ENCODE measurements around the gene CST1.
"Not testable (repeated sequence)": the region's sequence is repeated elsewhere in the genome, so short reads cannot be mapped to it uniquely, and the experiment has no call there.

CST1 gene, protein sequence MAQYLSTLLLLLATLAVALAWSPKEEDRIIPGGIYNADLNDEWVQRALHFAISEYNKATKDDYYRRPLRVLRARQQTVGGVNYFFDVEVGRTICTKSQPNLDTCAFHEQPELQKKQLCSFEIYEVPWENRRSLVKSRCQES

DNA sequence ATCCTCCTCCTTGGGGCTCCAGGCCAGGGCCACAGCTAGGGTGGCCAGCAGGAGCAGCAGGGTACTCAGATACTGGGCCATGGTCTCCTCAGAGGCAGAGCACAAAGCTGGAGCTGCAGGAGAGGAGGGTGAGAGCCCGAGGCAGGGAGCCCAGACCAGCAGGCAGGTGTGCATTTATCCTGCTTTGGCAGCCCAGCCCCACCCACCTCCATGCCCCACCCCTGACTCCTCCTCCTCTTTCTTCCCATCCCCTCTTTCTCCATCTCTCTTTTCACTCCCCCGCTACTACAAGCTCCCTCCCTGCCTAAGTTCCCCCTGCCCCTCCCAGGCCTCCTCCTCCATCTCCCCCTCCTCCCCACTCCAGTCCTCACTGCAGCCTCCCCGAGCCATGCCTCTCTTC is at the start of gene CST1:
TSS of gene CST1 (minus strand) at position 150 of the 400 bp plus-strand sequence. CDS start at position 81, 69 bp downstream.
- not testable (repeated sequence) for DNase-seq (ENCODE audit: low read depth)

DNA sequence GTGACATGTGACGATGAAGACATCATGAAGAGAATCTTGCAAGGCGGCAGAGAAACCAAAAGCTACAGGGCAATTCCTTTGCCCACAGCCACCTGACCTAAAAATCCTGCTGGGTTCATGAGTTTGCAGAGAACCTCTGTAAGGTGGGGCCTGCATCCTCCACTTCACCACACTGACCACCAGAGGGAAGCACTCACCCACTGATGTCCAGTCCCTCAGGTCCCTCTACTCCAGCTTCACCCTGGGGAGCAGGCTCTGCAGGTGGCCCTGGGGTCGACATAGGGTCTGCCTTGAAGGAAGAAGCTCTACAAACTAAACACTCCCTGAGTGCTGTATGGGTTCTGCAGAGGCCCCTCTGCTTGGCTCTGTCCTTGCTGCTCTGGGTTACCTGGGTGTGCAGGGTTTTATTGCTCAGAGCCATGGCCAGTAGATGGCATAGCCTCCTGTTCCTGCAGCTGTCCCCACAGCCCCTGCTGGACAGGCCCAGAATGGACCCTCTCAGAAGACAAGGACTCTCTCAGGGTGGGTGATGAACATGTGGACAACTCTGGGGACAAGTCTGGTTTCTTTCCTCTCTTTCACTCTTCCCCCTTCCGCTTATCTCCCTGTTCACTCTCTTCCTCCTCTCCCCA is 48.6 kb upstream of the CST1 start:
- DNase-seq (ENCODE audit: low read depth), result not testable (repeated sequence)

DNA sequence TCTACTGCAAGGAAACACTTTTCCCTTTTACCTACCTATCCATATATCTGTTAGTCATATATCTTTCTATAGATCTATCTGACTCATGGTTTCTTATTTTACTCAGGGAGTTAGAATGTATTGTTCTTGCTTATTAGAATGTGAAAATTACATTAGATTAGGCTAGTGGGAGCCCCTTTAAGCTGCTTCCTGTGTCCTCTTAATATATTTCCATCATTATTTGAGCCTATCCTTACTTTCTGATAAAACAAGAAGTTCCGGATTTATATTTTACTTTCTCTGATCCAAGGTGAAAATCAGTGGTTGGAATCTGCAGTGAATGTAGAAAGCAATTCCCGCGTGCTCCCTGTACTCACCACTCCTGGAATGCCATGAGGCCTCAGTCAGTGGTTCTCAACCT is 44.8 kb upstream of the CST1 start:
- no peak for DNase-seq (ENCODE audit: low read depth)

DNA sequence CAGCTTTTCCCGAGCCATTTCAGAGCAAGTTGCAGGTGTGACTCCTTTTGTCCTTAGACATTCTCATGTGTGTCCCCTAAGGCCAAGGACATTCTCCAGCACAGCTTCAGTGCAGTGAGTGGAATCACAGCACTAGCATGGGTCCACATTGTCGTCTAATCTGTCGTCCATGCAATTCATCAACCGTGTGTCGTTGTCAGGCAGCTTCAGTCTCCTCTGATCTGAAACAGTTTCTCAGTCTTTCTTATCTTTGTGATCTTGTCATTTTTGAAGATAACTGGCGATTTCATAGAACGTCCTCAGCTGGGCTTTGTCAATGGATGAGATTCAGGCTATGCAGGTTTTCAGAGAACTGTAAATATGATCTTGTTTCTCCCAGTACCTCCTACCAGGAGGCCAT is 44.1 kb upstream of the CST1 start:
- no peak for DNase-seq (ENCODE audit: low read depth)

DNA sequence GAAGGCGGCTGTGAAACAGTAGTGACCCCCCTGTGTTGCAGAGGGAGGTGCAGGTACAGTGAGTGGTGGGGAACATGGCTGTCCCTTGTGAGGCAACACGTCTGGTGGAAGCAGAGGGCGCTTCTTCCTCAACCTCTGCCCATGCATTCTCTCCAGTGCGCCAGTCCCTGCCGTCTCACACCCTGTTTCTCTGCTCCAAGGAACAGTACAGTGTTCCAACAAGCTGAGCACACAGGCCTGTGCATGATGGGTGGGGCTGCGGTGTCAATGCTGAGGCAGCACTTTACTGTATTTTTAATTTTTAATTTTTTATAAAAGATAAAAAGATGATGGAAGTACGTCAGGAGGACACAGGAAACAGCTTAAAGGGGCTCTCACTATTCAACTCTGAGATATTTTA is 43.3 kb upstream of the CST1 start:
- no peak for DNase-seq (ENCODE audit: low read depth)

DNA sequence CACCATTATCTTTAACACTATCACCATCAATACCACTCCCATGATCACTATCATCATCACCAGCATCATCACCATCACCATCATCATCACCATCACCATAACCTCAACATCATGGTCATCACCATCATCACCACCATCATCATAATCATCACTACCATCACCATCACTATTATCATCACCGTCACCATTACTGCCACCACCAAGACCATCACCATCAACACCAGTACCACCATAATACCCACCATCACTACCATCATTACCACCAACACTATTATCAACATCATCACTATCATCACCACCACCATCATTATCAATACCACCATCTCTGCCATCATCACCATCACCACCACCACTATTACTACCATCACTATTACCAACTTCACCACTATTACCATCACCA is 32.7 kb upstream of the CST1 start:
- no peak for DNase-seq (ENCODE audit: low read depth)

DNA sequence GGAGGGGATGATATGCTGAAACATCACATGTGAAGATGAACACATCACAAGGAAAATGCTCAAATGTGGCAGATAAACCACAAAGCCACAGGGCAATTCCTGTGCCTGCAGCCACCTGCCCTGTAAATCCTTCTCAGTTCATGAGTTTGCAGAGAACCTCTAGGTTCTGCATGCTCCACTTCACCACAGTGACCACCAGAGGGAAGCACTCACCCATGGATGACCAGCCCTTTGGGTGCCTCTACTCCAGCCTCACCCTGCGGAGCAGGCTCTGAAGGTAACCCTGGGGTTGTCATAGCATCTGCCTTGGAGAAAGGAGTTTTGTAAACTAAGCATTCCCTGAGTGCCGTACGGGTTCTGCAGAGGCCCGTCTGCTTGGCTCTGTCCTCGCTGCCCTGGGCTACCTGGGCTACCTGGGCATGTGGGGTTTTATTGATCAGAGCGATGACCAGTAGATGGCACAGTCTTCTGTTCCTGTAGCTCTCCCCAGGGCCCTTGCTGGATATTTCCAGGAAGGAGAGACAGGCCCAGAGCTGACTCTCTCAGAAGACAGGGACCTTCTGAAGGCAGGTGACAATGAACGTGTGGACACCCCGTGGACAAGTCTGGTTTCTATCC is 31.7 kb upstream of the CST1 start:
- no peak for DNase-seq (ENCODE audit: low read depth)

DNA sequence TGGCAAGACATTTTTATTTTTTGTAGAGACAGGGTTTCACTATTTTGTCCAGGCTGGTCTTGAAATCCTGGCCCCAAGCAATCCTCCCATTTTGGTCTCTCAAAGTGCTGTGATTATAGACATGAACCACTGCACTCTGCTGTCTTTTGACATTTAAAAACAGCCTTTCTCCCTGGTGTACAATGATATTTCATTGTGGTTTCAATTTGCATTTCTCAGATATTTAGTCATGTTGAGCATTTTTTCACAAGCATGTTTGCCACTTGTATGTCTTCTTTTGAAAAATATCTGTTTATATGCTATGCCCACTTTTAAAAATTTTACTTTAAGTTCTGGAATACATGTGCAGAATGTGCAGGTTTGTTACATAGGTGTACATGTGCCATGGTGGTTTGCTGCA is 27.9 kb upstream of the CST1 start:
- not testable (repeated sequence) for DNase-seq (ENCODE audit: low read depth)

DNA sequence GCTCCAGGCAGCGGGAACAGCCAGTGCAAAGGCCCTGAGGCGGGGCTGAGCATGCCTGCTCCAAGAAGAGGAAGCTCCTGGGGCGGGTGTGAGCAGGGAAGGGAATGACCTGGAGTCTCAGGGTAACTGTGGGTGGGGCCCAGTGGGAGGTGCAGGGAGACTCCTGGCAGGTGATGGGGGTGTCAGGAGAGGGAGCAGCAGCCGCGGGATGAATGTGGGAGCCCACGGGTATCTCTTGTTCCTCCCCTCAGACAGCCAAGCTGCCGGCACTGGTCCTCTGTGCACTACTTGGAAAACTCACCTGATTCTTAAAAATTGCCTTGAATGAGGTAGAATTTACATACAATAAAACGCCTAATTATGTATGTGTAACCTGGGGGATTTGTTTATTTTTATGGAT is 26.6 kb upstream of the CST1 start:
- not testable (repeated sequence) for DNase-seq (ENCODE audit: low read depth)

DNA sequence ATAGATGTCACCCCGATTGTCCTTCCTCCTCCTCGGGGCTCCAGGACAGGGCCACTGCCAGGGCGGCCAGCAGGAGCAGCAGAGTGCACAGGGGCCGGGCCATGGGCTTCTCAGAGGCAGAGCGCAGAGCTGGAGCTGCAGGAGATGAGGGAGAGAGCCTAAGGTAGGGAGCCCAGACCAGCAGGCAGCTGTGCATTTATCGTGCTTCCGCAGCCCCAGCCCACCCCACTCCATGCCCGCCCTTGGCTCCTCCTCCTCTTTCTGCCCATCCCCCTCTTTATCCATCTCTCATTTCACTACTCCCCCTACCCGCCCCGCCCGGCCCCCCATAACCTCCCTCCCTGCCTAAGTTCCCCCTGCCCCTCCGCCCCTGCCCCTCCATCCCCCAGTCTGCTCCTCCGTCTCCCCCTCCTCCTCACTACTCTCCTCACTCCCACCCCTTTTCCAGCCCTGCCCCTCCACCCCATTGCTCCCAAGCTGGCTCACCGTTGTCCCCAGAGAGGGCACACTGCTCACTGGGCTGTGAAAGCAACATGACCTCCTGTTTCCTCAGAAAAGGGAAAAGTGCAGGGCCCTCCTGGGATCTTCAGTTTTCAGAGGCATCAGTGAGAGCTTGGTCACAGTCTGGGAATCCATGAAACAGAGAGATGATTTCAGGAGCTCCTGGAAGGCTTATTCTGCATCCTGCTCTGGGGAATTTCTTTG is 25.5 kb upstream of the CST1 start:
- DNase-seq (ENCODE audit: low read depth), result no peak

DNA sequence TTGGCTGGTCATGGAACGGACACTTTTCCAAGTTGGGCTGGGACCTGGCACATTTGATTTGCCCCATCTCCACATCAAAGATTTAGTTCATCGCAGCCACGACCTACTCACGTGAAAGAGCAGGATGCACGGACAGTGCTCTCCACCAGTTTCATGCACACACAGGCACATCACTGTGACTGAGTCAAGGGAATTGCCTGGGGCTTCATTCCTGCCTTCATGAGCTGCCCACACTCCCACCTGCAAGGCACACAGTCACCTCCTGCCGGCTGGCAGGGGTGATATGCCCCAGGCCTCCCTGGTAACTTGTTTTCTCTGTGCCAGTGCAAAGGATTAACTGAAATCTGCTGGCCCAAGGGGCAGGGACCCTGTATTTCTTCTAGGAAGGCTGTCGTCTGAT is 23.3 kb upstream of the CST1 start:
- DNase-seq (ENCODE audit: low read depth), result no peak

DNA sequence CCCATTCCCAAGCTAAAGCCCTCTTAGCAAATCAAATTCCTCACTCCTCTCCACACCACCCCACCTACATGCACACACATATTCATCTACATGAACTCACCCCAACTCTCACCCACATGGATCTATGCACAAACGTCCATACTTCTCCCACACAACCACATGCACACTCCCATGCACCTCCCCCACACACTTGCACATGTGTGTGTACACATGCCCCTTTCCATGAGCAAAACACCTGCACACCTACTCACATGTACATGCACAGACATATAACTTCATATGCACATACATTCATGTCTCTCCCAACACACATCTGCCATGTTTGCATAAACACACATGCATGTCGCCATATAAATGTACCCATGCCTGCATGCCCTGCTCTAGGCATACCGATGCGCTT is 22.8 kb upstream of the CST1 start:
- no peak for DNase-seq (ENCODE audit: low read depth)

DNA sequence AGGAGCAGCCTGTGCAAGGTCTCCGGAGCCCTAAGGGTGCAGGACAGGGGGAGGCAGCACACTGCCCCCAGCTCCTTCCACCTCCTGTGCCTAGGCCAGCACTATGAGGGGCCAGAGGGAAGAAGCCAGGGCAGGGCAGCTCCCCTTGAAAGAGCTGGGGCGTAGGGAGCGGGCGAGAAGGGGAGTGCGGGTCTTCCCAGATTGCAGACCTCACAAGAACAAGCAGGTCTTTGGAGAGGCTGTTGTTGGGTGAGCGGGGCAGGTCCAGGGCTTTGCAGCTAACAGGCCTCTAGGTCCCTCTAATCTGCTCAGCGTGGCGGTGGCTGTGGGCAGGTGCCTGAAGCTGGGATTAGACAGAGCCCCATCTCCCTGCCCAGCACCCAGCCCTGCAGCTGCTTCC is 22.4 kb upstream of the CST1 start:
- DNase-seq (ENCODE audit: low read depth), result no peak

DNA sequence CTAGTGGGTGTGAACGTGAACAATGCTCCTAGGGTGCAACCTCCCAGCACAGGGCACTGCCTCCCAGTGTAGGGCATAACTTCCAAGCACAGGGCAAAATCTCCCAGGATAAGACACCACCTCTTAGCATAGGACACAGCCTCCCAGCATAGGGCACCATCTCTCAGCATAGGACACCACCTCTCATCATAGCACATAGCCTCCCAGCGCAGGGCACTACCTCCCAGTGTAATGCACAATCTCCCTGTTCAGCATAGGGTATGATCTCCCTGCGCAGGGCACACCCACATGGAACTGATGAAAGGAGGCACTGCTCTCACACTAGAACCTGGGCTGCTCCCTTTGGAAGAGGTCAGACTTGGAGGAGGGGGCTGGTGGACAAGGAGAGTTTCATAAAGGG is 21.3 kb upstream of the CST1 start:
- no peak for DNase-seq (ENCODE audit: low read depth)

DNA sequence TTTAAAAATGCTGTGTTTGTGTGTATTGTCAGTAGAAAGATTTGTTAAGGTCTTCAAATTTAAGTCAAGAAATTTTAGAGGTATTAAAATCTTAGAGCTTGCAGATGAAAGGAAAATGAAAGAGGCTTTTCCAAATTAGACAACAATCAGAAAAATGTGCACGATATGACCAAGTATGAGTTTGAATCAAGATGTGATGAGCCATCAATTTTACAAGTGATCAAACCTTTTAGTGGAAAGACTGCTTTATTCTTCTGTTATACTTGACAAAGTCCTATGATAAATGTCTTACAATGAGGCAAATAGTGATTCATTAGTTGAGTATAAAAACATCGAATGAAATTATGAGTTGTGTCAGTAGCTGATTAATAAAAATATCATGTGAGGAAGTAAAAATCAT is 19.6 kb upstream of the CST1 start:
- DNase-seq (ENCODE audit: low read depth), result no peak

DNA sequence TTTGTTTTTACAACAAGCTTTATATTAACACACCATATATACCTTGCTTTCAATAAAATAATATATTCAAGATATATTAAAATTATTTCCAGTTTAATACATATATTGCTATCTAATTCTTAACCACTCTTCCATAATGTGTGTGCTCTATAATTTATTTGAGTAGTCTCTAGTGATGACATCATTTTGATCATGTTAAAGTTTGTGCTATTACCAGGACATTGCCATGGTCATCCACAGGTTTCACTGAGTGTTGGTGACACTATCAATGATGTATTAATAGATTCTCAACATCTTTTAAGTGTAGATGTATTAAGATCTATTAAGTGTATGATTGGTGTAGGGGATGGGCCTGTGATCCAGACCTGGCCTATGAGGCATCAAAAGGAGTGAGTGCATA is 17.8 kb upstream of the CST1 start:
- DNase-seq (ENCODE audit: low read depth), result not testable (repeated sequence)

DNA sequence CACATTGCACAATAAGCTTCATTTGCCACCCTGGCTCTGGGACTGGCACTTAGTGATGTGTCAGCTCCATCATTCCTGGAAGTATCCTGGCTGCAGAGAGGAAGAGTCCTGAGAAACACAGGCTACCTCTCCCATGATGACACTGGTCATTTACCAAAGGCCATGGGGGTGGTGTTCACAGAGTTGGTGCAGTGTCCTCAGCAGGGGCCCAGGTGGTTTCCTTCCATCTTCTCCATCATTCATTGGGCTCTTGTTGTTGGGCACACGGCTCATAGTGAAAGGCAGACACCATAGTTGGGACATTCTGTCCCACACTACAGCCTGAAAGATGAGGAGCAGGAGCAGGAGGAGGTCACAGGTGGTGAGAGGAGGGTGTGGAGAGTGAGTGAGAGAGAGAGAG is 15.8 kb upstream of the CST1 start:
- no peak for DNase-seq (ENCODE audit: low read depth)

DNA sequence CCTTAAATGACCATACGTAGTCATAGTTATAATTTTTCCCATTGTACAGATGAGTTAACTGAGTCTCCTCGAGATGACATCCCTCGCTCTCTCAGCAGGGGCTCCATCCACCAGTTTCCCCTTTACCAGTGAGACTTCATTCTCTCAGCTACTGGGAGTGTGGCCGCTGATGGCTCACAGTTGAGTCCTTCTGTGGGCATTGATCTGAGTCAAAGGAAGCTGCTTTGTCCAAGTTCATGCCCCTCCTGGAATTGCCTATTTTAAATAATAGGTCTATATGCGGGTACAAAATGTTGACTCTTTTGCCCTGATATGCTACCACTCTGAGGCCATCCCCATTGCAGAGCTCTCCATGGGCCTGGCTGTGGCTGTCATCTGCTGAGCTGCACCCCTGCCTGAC is 14.8 kb upstream of the CST1 start:
- no peak for DNase-seq (ENCODE audit: low read depth)

DNA sequence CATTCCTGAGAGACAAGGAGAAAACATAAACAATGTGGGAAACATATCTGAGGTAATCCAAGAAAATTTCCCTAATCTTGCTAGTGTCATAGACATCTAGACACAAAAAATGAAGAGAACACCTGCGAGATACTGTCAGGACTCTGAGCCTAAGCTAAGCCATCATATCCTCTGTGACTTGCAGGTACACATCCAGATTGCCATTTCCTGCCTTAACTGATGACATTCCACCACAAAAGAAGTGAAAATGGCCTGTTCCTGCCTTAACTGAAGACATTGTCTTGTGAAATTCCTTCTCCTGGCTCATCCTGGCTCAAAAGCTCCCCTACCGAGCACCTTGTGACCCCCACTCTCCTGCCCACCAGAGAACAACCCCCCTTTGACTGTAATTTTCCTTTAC is 13.9 kb upstream of the CST1 start:
- not testable (repeated sequence) for DNase-seq (ENCODE audit: low read depth)

DNA sequence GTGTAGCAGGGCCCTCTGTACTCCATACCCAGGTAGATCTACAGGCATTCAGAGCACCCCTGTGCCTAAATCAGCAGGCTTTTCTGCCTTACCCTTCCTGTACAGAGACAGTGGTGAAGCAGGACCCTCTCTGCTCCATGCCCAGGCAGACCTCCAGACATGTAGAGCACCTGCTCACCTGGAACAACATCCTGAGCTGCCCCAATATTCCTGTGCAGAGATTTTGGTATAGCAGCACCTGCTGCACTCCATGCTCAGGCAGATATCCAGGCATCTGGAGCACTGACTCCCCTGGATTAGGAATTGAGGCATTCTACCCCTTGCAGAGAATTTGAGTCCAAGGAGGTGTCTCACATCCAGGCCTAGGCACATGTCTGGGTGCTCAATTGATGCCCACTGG is 12.6 kb upstream of the CST1 start:
- no peak for DNase-seq (ENCODE audit: low read depth)

DNA sequence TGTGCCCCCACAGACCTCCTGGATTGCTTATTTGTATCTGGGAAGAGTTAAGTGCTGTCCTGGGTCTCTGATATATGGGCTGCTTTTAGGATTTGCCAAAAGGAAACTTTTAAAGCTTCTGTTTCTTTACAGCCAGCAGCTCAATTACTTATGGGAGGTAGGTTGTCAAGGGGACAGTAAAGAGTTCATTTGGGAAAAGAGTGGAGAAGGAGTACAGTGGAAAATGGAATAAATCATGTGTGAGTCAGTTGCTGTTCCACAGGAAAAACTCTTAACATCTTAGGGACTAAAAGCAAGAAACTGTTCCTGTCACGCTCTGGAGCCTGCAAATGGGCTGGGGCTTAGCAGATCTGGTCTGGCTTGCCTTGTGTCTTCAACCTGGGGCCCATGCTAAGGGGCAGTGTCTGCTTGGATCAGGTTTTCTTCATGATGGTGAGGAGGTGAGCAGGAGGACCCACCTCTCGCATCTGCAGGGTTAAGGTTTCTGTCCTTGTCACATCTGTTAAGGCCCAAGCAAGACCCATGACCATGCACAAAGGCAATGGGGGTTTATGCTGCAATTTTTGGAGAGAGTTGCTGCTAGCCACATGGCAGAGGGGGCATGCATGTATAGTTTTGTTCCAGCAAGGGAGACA is 8.7 kb upstream of the CST1 start:
- DNase-seq (ENCODE audit: low read depth), result no peak

DNA sequence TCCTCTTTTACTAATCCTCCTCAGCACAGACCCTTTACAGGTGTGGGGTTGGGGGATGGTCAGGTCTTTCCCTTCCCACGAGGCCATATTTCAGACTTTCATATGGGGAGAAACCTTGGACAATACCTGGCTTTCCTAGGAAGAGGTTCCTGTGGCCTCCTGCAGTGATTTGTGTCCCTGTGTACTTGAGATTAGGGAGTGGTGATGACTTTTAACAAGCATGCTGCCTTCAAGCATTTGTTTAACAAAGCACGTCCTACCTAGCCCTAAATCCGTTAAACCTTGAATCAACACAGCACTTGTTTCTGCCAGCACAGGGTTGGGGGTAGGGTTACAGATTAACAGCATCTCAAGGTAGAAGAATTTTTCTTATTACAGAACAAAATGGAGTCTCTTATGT is 6.1 kb upstream of the CST1 start:
- not testable (repeated sequence) for DNase-seq (ENCODE audit: low read depth)

DNA sequence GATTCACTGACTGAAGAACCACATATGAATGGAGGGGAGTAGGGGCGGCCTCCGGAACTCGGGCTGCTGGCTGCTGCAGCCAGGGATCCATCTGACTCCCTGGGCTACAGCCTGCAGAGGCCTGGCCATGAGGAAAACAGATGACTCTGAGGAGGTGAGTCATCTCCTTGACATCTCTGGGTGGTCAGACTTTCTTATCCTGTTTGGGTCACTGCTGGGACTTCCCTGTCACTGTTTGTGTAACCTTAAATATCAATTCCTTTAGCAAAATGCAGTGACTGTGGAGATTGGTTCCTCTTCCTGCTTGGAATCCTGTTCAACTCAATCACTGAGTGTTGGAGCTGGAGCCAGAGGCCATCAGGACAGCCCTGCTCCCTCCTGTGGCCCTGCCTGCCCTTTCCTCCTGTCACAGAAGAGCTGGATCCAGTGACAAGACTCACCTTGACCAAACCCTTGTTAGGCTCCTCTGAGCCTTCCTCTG is 4.4 kb upstream of the CST1 start:
- peak; percentile 21 for DNase-seq (ENCODE audit: low read depth)
